ENCODE measurements around the gene CFLAR. TPM values are rescaled to one million over a fixed set of nuclear protein-coding genes. Genes with fewer than 3 reads are reported as not detected.

The CFLAR gene
- total RNA-seq, 1 experiment from 2014 or later: 35.6 TPM

DNA sequence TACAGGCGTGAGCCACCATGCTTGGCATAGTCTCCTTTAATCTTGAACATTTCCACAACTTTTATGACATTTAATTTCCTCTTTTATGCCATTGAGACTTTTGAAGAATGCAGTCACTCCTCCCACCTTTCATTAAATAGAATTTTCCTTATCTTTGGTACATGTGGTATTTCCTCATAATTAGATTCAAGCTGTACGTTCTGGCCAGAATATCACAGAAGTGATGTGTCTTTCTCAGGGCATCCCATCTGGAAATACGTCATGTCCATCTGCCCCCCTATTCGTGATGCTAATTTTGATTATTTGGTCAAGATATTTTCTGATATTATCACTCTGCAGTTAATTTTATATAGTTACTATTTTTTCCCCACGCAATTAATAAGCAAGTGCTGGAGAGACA is 83.9 kb downstream of the CFLAR start:
- intact Hi-C loops (cut with micrococcal nuclease): no loop called here
- ChIA-PET CTCF (no interaction called here), POLR2A (no interaction called here), RAD21 (ENCODE audit: low non-redundant PET in 1 of 2, low total read pairs in 2 of 2, uncharacterized antibody in 2 of 2, unreplicated experiment in 2 of 2) (no interaction called here)
- BruUV-seq (replicated peaks): no TSS peak
- TF ChIP-seq CBX3 (IDR thresholded peaks at IDR 0.05; ENCODE audit: low read depth) (no peak), SRF (IDR thresholded peaks at IDR 0.05; ENCODE audit: low read depth) (no peak), SP1 (IDR thresholded peaks at IDR 0.05; ENCODE audit: low read depth) (no peak), ELF1 (IDR thresholded peaks at IDR 0.05; ENCODE audit: borderline replicate concordance, low read depth) (no peak)
- TF ChIP-seq, protein P1, sequence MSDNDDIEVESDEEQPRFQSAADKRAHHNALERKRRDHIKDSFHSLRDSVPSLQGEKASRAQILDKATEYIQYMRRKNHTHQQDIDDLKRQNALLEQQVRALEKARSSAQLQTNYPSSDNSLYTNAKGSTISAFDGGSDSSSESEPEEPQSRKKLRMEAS (IDR thresholded peaks at IDR 0.05): no peak
- Histone ChIP-seq H3K36me3 (ENCODE audit: control insufficient read depth in 1 of 2, insufficient read depth in 2 of 2, low read length in 2 of 2) (no peaks in the 10 kb centered on the region), H3K9ac (ENCODE audit: low read length) (no peak overlapping the region), H3K79me2 (ENCODE audit: insufficient read depth, low read length) (no peaks in the 10 kb centered on the region), H3K4me3 (replicated peaks in 1 of 2; ENCODE audit: low read depth in 1 of 2, low read length in 2 of 2) (no peak overlapping the region), H3K27me3 (ENCODE audit: insufficient read depth, low read length) (no peaks in the 10 kb centered on the region), H3K9me2 (ENCODE audit: insufficient read depth) (no peaks in the 10 kb centered on the region), H3K4me2 (ENCODE audit: low read length) (no peak overlapping the region), H3K9me3 (ENCODE audit: control insufficient read depth in 1 of 2, insufficient read depth in 1 of 2, low read depth in 1 of 2, low read length in 2 of 2) (no peaks in the 10 kb centered on the region), H4K20me1 (ENCODE audit: insufficient read depth) (no peaks in the 10 kb centered on the region), H3K4me1 (ENCODE audit: control insufficient read depth in 1 of 2, insufficient read depth in 2 of 2, low read length in 2 of 2) (no peaks in the 10 kb centered on the region), H3K27ac (ENCODE audit: low read depth, low read length) (no peak overlapping the region), H2AFZ (ENCODE audit: low read depth, low read length, poor library complexity, severe bottlenecking) (no peak overlapping the region)
- no peak for DNase-seq (ENCODE audit: low read depth, low spot score)
- ATAC-seq: no peak

DNA sequence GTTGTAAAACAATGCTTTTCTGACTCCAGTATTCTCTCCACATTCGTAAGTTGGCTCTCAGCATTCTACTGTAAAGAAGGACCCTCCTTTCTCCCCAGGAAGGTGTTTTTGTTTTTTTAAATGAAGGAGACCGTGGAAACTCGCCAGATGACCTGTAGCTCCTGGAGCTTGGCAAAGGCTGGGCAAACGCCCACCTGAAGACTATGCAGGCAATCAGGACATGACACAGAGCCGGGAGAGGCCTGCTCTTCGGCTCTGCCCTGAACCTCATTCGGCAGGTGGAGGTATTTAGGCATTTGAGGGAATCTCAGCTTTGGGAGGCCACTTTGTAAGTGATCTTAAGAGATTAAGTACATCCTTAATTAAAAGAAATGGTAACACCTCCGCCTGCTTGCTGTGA is 84.4 kb downstream of the CFLAR start:
- no peaks in the 10 kb centered on the region for H3K27me3 ChIP-seq (ENCODE audit: insufficient read depth, low read length)
- no peak overlapping the region for H3K4me2 ChIP-seq (ENCODE audit: low read length)
- no peaks in the 10 kb centered on the region for H3K4me1 ChIP-seq (ENCODE audit: control insufficient read depth in 1 of 2, insufficient read depth in 2 of 2, low read length in 2 of 2)
- no peaks in the 10 kb centered on the region for H3K9me2 ChIP-seq (ENCODE audit: insufficient read depth)
- RAD21 ChIA-PET (ENCODE audit: low non-redundant PET in 1 of 2, low total read pairs in 2 of 2, uncharacterized antibody in 2 of 2, unreplicated experiment in 2 of 2): no interaction called here
- no peak for TF ChIP-seq TCF7L2 (IDR thresholded peaks at IDR 0.05; ENCODE audit: borderline replicate concordance, extremely low read depth, insufficient read depth, insufficient read length)
- TF ChIP-seq CBX3 (IDR thresholded peaks at IDR 0.05; ENCODE audit: low read depth): no peak
- no peak for TF ChIP-seq JUND (IDR thresholded peaks at IDR 0.05)
- no peak for TF ChIP-seq FOSL1 (IDR thresholded peaks at IDR 0.05; ENCODE audit: low read depth)
- no peak overlapping the region for H3K27ac ChIP-seq (ENCODE audit: low read depth, low read length)
- POLR2A ChIA-PET: no interaction called here
- H3K79me2 ChIP-seq (ENCODE audit: insufficient read depth, low read length): no peaks in the 10 kb centered on the region
- no TSS peak for BruUV-seq (replicated peaks)
- DNase-seq (ENCODE audit: low read depth, low spot score) (no peak), ATAC-seq (no peak)
- no peaks in the 10 kb centered on the region for H3K36me3 ChIP-seq (ENCODE audit: control insufficient read depth in 1 of 2, insufficient read depth in 2 of 2, low read length in 2 of 2)
- no peak overlapping the region for H2AFZ ChIP-seq (ENCODE audit: low read depth, low read length, poor library complexity, severe bottlenecking)
- no peak overlapping the region for H3K9ac ChIP-seq (ENCODE audit: low read length)
- intact Hi-C loops (cut with micrococcal nuclease): no loop called here
- H4K20me1 ChIP-seq (ENCODE audit: insufficient read depth): no peaks in the 10 kb centered on the region
- no peaks in the 10 kb centered on the region for H3K9me3 ChIP-seq (ENCODE audit: control insufficient read depth in 1 of 2, insufficient read depth in 1 of 2, low read depth in 1 of 2, low read length in 2 of 2)
- CTCF ChIA-PET: no interaction called here
- H3K4me3 ChIP-seq (replicated peaks in 1 of 2; ENCODE audit: low read depth in 1 of 2, low read length in 2 of 2): no peak overlapping the region

Measured in HCT116 (cell line).